GM12878 (cell line): Measurements from ENCODE around the gene CRB1. TPM values are rescaled to one million over a fixed set of nuclear protein-coding genes. Genes with fewer than 3 reads are reported as not detected.

Experiments
- ATAC-seq: fragments of 200-7000 bp; cut with Tn5 transposase; 3 replicates; pipeline ENCODE4 v1.9.1; 2020; ENCODE audit warnings: mild to moderate bottlenecking, moderate library complexity
- BruUV-seq: library from RNA; stranded (reverse); fragments of 400-500 nt; replicated peaks from 2 replicates; lab custom pipeline; 2021; lab: Mats Ljungman, UMichigan
- CTCF ChIA-PET: fragments of 300-600 bp; sonication (Branson Sonifier 250); formaldehyde crosslinking; extraction: SDS; loops from one replicate; lab custom pipeline; 2021; ENCODE audit warnings: inconsistent platforms; lab: Yijun Ruan, JAX
- POLR2A ChIA-PET: fragments of 350-600 bp; formaldehyde crosslinking; extraction: SDS; loops from one replicate; lab custom pipeline; 2021; ENCODE audit warnings: inconsistent platforms; lab: Charles Lee
- RAD21 ChIA-PET: fragments of 300-600 bp; sonication (Branson Sonifier 250); formaldehyde crosslinking; loops from one replicate; lab custom pipeline; 2023; ENCODE audit warnings: antibody characterized with exemption; ENCODE audit not compliant: unreplicated experiment; lab: Charles Lee
- SMC1A ChIA-PET: fragments of 300-600 bp; sonication (Branson Sonifier 250); formaldehyde crosslinking; loops from one replicate; lab custom pipeline; 2023; ENCODE audit not compliant: unreplicated experiment, uncharacterized antibody; lab: Charles Lee
- DNase-seq: peaks from one replicate; pipeline ENCODE4 v3.0.0-alpha.2; 2011; ENCODE audit warnings: low read depth, low spot score
- FAIRE-seq: peaks from 3 replicates; lab custom pipeline; 2011; peaks lifted over from hg19 to GRCh38; lab: Jason Lieb, UNC
- H2AFZ ChIP-seq: 2 replicates; pipeline ENCODE4 v1.6.0; 2011; ENCODE audit warnings: low read depth, low read length, control low read depth; ENCODE audit not compliant: control insufficient read depth
- H3K27ac ChIP-seq: 2 replicates; pipeline ENCODE4 v1.5.1; 2011; ENCODE audit warnings: control low read depth; ENCODE audit not compliant: control insufficient read depth, insufficient read depth
- H3K27me3 ChIP-seq, 2 experiments: replicated peaks in 1 of 2; 2 replicates each; pipeline versions ENCODE4 v1.6.0 to v1.6.1; 2011; ENCODE audit warnings: low read length in 1 of 2; ENCODE audit not compliant: control insufficient read depth in 2 of 2, insufficient read depth in 2 of 2
- H3K36me3 ChIP-seq, 2 experiments: 2 replicates each; pipeline ENCODE4 v1.5.1; 2011; ENCODE audit warnings: low read length in 1 of 2; ENCODE audit not compliant: control insufficient read depth in 2 of 2, insufficient read depth in 2 of 2
- H3K4me1 ChIP-seq: 2 replicates; pipeline ENCODE4 v1.6.1; 2011; ENCODE audit warnings: mild to moderate bottlenecking, low read length, moderate library complexity, mixed read lengths; ENCODE audit not compliant: control insufficient read depth, insufficient read depth
- H3K4me2 ChIP-seq: 2 replicates; pipeline ENCODE4 v1.6.0; 2011; ENCODE audit warnings: control low read depth; ENCODE audit not compliant: control insufficient read depth, insufficient read depth
- H3K4me3 ChIP-seq: fragments of 200-600 bp; sonication (generic); 2 replicates; pipeline ENCODE4 v1.5.1; 2016
- H3K79me2 ChIP-seq: 2 replicates; pipeline ENCODE4 v1.6.0; 2011; ENCODE audit warnings: low read length; ENCODE audit not compliant: control insufficient read depth, insufficient read depth
- H3K9ac ChIP-seq: 2 replicates; pipeline ENCODE4 v1.8.0; 2011; ENCODE audit warnings: low read length, control low read depth, mixed read lengths; ENCODE audit not compliant: control insufficient read depth, insufficient read depth
- H3K9me3 ChIP-seq: replicated peaks from 3 replicates; pipeline ENCODE4 v1.5.1; 2011; ENCODE audit warnings: mild to moderate bottlenecking, low read length; ENCODE audit not compliant: control insufficient read depth, insufficient read depth
- H4K20me1 ChIP-seq: 2 replicates; pipeline ENCODE4 v1.6.0; 2011; ENCODE audit not compliant: control insufficient read depth, insufficient read depth
- BCL11A ChIP-seq: IDR thresholded peaks from 2 replicates; pipeline ENCODE4 v1.6.1; 2011; ENCODE audit warnings: low read depth, low read length
- CEBPZ ChIP-seq: fragments of 150-350 bp; IDR thresholded peaks from 2 replicates; pipeline ENCODE4 v1.6.1; 2016; ENCODE audit warnings: low read depth, low read length
- IRF5 ChIP-seq: fragments of 450-650 bp; IDR thresholded peaks from 2 replicates; pipeline ENCODE4 v1.6.1; 2017; ENCODE audit warnings: borderline replicate concordance
- NR2C1 ChIP-seq: fragments of 450-650 bp; IDR thresholded peaks from 2 replicates; pipeline ENCODE4 v1.6.1; 2017; ENCODE audit warnings: antibody characterized with exemption, mild to moderate bottlenecking, moderate library complexity
- WGBS: methylation state at CpG from one replicate; pipeline ENCODE4 v1.1.6; 2016; ENCODE audit warnings: low lambda C conversion rate; ENCODE audit not compliant: insufficient replicate concordance, insufficient coverage; ENCODE audit errors: missing lambda C conversion rate; 5-methylcytosine and 5-hydroxymethylcytosine counted together
- in situ Hi-C: fragments of 300-500 bp; cut with MboI; formaldehyde crosslinking; loops from 9 replicates; pipeline ENCODE4 v1.14.3; 2018; ENCODE audit warnings: mixed read lengths
- intact Hi-C: fragments of 100-400 bp; cut with micrococcal nuclease; formaldehyde crosslinking; loops from one replicate; pipeline ENCODE4 v1.14.2; 2022; ENCODE audit not compliant: unreplicated experiment
- polyA plus RNA-seq, 11 experiments: library from polyadenylated mRNA; depleted of rRNA in 4 of 11; unstranded in 6 of 11; stranded (reverse) in 5 of 11; fragments of >200 nt; fragmentation: Nextera tagmentation in 4 of 11; fragmentation: Illumina TruSeq in 1 of 11; extraction: Ambion mirVana in 4 of 11; extraction: Trizol in 1 of 11; gene quantifications; 1 replicate in 1 of 11; 2 replicates in 10 of 11; pipeline versions ENCODE4 v1.2.1 to v1.2.3, GENCODE V29; 2011 to 2016; ENCODE audit warnings: inconsistent platforms in 2 of 11, missing spikeins in 2 of 11, low read depth in 1 of 11
- total RNA-seq, 4 experiments: library from RNA; depleted of rRNA in 3 of 4; stranded (reverse); fragments of >200 nt in 3 of 4; fragmentation: Illumina TruSeq in 1 of 4; extraction: Trizol in 1 of 4; gene quantifications; 2 replicates each; pipeline versions ENCODE4 v1.2.1 to v1.2.3, GENCODE V29; 2013 to 2021
- TF ChIP-seq, protein P1 (sequence below): fragments of 450-650 bp; IDR thresholded peaks from 2 replicates; pipeline ENCODE4 v1.6.1; 2018; ENCODE audit warnings: mild to moderate bottlenecking, low read depth, moderate library complexity; ENCODE audit not compliant: partially characterized antibody
- TF ChIP-seq, protein P2 (sequence below): fragments of 450-650 bp; IDR thresholded peaks from 2 replicates; pipeline ENCODE4 v1.6.1; 2016; ENCODE audit warnings: mild to moderate bottlenecking, moderate library complexity, borderline replicate concordance
- TF ChIP-seq, protein P3 (sequence below): IDR thresholded peaks from 2 replicates; pipeline ENCODE4 v1.6.1; 2012; ENCODE audit warnings: low read length, inconsistent platforms

The CRB1 gene
- total and polyA plus RNA-seq, 10 of the 15 experiments (the other 5 are each of a cell fraction or from before 2014, with no cell fraction given): 0.06 to 0.10 (median 0.06) TPM; not detected in 7

GRCh38 chr1:197480446-197480845, 212.4 kb downstream of the CRB1 start:
- in situ Hi-C loops: no loop called here
- H2AFZ ChIP-seq: no peak overlapping the region
- SMC1A ChIA-PET: no interaction called here
- RAD21 ChIA-PET: no interaction called here
- H3K79me2 ChIP-seq: no peaks in the 10 kb centered on the region
- no peaks in the 10 kb centered on the region for H3K4me1 ChIP-seq
- CTCF ChIA-PET: no interaction called here
- no peak overlapping the region for H3K27ac ChIP-seq
- no peak for DNase-seq
- no peaks in the 10 kb centered on the region for H3K9me3 ChIP-seq
- no peak for FAIRE-seq
- no peaks in the 10 kb centered on the region for H4K20me1 ChIP-seq
- 47% methylated on average over 6 of the region's 6 CpGs for WGBS
- no peak for ATAC-seq
- no TSS peak for BruUV-seq
- H3K9ac ChIP-seq: no peak overlapping the region
- POLR2A ChIA-PET: no interaction called here
- H3K36me3 ChIP-seq: no peaks in the 10 kb centered on the region
- no peak overlapping the region for H3K4me3 ChIP-seq
- intact Hi-C loops: no loop called here
- no peak overlapping the region for H3K4me2 ChIP-seq
- H3K27me3 ChIP-seq: no peaks in the 10 kb centered on the region; a peak in 1 of 4 replicates
- TF ChIP-seq BCL11A (no peak), IRF5 (no peak), NR2C1 (no peak), CEBPZ (no peak)
- TF ChIP-seq, protein P1, sequence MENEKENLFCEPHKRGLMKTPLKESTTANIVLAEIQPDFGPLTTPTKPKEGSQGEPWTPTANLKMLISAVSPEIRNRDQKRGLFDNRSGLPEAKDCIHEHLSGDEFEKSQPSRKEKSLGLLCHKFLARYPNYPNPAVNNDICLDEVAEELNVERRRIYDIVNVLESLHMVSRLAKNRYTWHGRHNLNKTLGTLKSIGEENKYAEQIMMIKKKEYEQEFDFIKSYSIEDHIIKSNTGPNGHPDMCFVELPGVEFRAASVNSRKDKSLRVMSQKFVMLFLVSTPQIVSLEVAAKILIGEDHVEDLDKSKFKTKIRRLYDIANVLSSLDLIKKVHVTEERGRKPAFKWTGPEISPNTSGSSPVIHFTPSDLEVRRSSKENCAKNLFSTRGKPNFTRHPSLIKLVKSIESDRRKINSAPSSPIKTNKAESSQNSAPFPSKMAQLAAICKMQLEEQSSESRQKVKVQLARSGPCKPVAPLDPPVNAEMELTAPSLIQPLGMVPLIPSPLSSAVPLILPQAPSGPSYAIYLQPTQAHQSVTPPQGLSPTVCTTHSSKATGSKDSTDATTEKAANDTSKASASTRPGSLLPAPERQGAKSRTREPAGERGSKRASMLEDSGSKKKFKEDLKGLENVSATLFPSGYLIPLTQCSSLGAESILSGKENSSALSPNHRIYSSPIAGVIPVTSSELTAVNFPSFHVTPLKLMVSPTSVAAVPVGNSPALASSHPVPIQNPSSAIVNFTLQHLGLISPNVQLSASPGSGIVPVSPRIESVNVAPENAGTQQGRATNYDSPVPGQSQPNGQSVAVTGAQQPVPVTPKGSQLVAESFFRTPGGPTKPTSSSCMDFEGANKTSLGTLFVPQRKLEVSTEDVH: no peak
- TF ChIP-seq, protein P2, sequence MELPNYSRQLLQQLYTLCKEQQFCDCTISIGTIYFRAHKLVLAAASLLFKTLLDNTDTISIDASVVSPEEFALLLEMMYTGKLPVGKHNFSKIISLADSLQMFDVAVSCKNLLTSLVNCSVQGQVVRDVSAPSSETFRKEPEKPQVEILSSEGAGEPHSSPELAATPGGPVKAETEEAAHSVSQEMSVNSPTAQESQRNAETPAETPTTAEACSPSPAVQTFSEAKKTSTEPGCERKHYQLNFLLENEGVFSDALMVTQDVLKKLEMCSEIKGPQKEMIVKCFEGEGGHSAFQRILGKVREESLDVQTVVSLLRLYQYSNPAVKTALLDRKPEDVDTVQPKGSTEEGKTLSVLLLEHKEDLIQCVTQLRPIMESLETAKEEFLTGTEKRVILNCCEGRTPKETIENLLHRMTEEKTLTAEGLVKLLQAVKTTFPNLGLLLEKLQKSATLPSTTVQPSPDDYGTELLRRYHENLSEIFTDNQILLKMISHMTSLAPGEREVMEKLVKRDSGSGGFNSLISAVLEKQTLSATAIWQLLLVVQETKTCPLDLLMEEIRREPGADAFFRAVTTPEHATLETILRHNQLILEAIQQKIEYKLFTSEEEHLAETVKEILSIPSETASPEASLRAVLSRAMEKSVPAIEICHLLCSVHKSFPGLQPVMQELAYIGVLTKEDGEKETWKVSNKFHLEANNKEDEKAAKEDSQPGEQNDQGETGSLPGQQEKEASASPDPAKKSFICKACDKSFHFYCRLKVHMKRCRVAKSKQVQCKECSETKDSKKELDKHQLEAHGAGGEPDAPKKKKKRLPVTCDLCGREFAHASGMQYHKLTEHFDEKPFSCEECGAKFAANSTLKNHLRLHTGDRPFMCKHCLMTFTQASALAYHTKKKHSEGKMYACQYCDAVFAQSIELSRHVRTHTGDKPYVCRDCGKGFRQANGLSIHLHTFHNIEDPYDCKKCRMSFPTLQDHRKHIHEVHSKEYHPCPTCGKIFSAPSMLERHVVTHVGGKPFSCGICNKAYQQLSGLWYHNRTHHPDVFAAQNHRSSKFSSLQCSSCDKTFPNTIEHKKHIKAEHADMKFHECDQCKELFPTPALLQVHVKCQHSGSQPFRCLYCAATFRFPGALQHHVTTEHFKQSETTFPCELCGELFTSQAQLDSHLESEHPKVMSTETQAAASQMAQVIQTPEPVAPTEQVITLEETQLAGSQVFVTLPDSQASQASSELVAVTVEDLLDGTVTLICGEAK: no peak
- TF ChIP-seq, protein P3, sequence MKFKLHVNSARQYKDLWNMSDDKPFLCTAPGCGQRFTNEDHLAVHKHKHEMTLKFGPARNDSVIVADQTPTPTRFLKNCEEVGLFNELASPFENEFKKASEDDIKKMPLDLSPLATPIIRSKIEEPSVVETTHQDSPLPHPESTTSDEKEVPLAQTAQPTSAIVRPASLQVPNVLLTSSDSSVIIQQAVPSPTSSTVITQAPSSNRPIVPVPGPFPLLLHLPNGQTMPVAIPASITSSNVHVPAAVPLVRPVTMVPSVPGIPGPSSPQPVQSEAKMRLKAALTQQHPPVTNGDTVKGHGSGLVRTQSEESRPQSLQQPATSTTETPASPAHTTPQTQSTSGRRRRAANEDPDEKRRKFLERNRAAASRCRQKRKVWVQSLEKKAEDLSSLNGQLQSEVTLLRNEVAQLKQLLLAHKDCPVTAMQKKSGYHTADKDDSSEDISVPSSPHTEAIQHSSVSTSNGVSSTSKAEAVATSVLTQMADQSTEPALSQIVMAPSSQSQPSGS: no peak
